ENCODE data around the gene BANF2.

DNA sequence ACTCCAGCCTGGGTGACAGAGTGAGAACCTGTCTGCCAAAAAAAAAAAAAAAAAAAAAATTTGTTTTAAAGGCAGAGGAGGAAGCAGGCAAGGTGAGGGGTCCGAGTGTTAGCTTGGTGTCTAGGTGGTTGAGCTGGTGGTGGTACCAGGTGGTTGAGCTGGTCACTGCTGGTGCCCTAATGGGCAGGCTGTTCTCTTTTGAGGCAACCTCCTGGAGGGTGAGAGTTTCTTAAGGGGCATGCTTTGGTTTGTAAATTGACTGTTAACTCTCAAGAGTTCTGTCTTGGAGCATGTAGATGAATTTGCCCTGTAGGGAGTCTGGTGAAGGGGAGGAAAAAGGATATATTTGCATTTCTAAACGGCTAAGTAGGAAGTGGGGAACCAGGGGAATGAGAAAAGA lies 52.7 kb downstream of the BANF2 start:
- TF ChIP-seq JUND (IDR thresholded peaks at IDR 0.05; ENCODE audit: low read length) (no peak), GABPA (IDR thresholded peaks at IDR 0.05; ENCODE audit: borderline replicate concordance, insufficient read depth, low read length) (no peak), POLR2AphosphoS5 (IDR thresholded peaks at IDR 0.05; ENCODE audit: low read depth, low read length) (no peak), SRF (IDR thresholded peaks at IDR 0.05; ENCODE audit: low read depth, low read length) (no peak), POLR2A (IDR thresholded peaks at IDR 0.05; ENCODE audit: control extremely low read depth in 1 of 2, low read depth in 2 of 2, low read length in 2 of 2) (no peak), TAF1 (IDR thresholded peaks at IDR 0.05; ENCODE audit: low read depth, low read length) (no peak)
- TF ChIP-seq, protein P1, sequence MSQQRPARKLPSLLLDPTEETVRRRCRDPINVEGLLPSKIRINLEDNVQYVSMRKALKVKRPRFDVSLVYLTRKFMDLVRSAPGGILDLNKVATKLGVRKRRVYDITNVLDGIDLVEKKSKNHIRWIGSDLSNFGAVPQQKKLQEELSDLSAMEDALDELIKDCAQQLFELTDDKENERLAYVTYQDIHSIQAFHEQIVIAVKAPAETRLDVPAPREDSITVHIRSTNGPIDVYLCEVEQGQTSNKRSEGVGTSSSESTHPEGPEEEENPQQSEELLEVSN (IDR thresholded peaks at IDR 0.05), result no peak
- TF ChIP-seq, protein P2, sequence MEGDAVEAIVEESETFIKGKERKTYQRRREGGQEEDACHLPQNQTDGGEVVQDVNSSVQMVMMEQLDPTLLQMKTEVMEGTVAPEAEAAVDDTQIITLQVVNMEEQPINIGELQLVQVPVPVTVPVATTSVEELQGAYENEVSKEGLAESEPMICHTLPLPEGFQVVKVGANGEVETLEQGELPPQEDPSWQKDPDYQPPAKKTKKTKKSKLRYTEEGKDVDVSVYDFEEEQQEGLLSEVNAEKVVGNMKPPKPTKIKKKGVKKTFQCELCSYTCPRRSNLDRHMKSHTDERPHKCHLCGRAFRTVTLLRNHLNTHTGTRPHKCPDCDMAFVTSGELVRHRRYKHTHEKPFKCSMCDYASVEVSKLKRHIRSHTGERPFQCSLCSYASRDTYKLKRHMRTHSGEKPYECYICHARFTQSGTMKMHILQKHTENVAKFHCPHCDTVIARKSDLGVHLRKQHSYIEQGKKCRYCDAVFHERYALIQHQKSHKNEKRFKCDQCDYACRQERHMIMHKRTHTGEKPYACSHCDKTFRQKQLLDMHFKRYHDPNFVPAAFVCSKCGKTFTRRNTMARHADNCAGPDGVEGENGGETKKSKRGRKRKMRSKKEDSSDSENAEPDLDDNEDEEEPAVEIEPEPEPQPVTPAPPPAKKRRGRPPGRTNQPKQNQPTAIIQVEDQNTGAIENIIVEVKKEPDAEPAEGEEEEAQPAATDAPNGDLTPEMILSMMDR (IDR thresholded peaks at IDR 0.05; ENCODE audit: control extremely low read depth in 1 of 3, insufficient read depth in 1 of 3, low read depth in 1 of 3, low read length in 3 of 3), result no peak
